ENCODE measurements around the gene OLA1.

Gene OLA1

DNA sequence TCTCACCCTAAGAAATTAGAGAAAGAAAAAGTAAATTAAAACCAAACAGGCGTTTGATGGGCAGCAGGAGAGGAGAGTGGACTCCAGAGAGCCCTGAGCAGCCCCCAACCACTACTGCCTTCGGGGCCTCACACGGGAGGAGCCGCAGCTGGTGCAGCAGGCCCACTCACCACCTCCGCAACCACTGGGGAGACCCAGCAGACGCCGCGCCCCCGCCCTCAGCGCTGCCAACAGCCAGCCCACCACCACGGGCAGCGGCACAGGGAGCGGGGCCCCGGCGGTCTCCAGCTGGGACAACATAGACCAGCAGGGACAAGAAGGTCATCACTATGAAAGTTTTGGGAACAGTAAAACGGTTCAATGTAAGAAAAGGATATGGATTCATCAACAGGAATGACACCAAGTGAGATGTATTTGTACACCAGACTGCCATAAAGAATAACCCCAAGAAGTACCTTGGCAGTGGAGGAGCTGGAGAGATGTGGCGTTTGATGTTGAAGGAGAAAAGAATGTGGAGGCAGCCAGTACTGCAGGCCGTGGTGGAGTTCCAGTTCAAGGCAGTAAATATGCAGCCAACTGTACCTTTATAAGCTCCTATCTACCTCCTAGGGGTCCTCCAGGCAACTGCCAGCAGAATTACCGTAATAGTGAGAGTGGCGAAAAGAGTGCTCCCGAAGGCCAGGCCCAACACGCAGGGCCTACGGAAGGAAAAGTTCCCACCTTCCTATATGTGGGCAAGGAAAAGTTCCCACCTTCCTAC lies 76.5 kb downstream of the OLA1 start:
- H3K27me3 ChIP-seq (ENCODE audit: insufficient read depth, low read depth): no peaks in the 10 kb centered on the region
- no peaks in the 10 kb centered on the region for H3K36me3 ChIP-seq (ENCODE audit: insufficient read depth)
- no peak overlapping the region for H3K9ac ChIP-seq
- H3K79me2 ChIP-seq (ENCODE audit: insufficient read depth, low read depth): peaks cover 19% of the 10 kb centered on the region; the same call in 1 of the 2 replicates
- TF ChIP-seq, protein P1, sequence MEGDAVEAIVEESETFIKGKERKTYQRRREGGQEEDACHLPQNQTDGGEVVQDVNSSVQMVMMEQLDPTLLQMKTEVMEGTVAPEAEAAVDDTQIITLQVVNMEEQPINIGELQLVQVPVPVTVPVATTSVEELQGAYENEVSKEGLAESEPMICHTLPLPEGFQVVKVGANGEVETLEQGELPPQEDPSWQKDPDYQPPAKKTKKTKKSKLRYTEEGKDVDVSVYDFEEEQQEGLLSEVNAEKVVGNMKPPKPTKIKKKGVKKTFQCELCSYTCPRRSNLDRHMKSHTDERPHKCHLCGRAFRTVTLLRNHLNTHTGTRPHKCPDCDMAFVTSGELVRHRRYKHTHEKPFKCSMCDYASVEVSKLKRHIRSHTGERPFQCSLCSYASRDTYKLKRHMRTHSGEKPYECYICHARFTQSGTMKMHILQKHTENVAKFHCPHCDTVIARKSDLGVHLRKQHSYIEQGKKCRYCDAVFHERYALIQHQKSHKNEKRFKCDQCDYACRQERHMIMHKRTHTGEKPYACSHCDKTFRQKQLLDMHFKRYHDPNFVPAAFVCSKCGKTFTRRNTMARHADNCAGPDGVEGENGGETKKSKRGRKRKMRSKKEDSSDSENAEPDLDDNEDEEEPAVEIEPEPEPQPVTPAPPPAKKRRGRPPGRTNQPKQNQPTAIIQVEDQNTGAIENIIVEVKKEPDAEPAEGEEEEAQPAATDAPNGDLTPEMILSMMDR (conservative IDR thresholded peaks at IDR 0.05; ENCODE audit: low read depth, low read length): no peak
- H4K20me1 ChIP-seq (ENCODE audit: insufficient read depth): no peaks in the 10 kb centered on the region
- no peak overlapping the region for H3K27ac ChIP-seq
- H2AFZ ChIP-seq (ENCODE audit: low read depth): no peak overlapping the region
- H3K4me2 ChIP-seq: no peak overlapping the region
- H3K4me1 ChIP-seq (ENCODE audit: low read depth, poor library complexity, severe bottlenecking): peaks cover 8% of the 10 kb centered on the region
- H3K4me3 ChIP-seq (IDR thresholded peaks at IDR 0.05; ENCODE audit: insufficient read depth, low read depth, low read length): no peak overlapping the region

DNA sequence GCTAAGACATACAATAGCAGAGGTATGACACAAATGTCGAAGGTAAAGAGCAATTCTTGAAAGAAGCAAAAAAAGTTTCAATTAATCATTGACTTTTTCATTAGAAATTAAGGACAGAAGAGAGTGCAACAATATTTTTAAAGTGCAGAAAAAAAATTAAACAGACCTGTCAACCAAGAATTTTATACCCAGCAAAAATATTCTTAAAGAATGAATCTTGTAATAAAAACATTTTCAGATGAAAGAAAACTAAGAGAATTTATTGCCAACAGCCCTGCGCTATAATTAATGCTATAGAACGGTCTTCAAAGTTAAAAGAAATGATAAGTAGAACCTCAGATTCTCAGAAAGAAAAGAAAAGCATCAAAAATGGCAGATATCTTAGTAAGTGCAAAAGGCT lies 79.0 kb downstream of the OLA1 start:
- Histone ChIP-seq H3K27ac (no peak overlapping the region), H3K36me3 (ENCODE audit: insufficient read depth) (no peaks in the 10 kb centered on the region), H3K4me2 (no peak overlapping the region), H4K20me1 (ENCODE audit: insufficient read depth) (no peaks in the 10 kb centered on the region), H3K27me3 (ENCODE audit: insufficient read depth, low read depth) (no peaks in the 10 kb centered on the region), H3K79me2 (ENCODE audit: insufficient read depth, low read depth) (no peaks in the 10 kb centered on the region; the same call in 1 of the 2 replicates), H2AFZ (ENCODE audit: low read depth) (no peak overlapping the region), H3K9ac (no peak overlapping the region), H3K4me1 (ENCODE audit: low read depth, poor library complexity, severe bottlenecking) (no peaks in the 10 kb centered on the region), H3K4me3 (IDR thresholded peaks at IDR 0.05; ENCODE audit: insufficient read depth, low read depth, low read length) (no peak overlapping the region)
- TF ChIP-seq, protein P1 (conservative IDR thresholded peaks at IDR 0.05; ENCODE audit: low read depth, low read length): no peak

DNA sequence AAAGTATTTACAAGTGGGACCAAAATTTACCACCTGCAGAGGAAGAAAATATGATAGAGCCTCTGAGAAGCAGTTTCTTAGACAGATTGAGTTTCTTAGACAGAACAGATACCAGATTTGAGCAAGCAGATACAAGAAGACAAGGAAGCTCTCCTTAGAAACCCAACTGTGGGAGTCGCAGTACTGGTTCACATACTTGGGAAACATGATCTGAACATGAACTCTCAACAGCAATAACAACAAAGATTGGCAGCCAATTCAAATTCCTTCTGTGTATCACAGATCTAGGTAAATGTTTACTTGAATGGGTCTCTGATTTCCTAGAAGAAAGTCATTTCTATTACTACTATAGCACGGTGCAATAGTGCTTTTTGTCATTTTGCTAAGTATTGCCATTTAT lies 82.1 kb downstream of the OLA1 start:
- H3K4me2 ChIP-seq: no peak overlapping the region
- no peaks in the 10 kb centered on the region; the same call in 1 of the 2 replicates for H3K79me2 ChIP-seq (ENCODE audit: insufficient read depth, low read depth)
- no peak overlapping the region for H3K4me3 ChIP-seq (IDR thresholded peaks at IDR 0.05; ENCODE audit: insufficient read depth, low read depth, low read length)
- H3K36me3 ChIP-seq (ENCODE audit: insufficient read depth): no peaks in the 10 kb centered on the region
- H3K27me3 ChIP-seq (ENCODE audit: insufficient read depth, low read depth): no peaks in the 10 kb centered on the region
- H3K4me1 ChIP-seq (ENCODE audit: low read depth, poor library complexity, severe bottlenecking): no peaks in the 10 kb centered on the region
- H2AFZ ChIP-seq (ENCODE audit: low read depth): no peak overlapping the region
- no peaks in the 10 kb centered on the region for H4K20me1 ChIP-seq (ENCODE audit: insufficient read depth)
- TF ChIP-seq, protein P1 (conservative IDR thresholded peaks at IDR 0.05; ENCODE audit: low read depth, low read length): no peak
- no peak overlapping the region for H3K9ac ChIP-seq
- H3K27ac ChIP-seq: no peak overlapping the region

DNA sequence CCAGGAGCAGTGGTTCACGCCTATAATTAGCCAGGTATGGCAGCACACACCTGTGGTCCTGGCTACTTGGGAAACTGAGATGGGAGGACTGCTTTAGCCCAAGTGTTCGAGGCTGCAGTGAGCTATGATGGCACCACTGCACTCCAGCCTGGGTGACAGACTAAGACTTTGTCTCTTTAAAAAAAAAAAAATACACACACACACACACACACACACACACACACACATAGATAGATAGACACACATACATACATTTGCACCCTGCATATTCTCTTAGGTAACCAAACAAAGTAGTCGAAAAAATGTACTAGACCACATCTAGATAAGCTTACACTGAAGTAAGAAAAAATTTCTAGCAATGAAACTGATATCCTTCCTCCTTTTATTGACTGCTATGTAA lies 86.8 kb downstream of the OLA1 start:
- H2AFZ ChIP-seq (ENCODE audit: low read depth): no peak overlapping the region
- H3K36me3 ChIP-seq (ENCODE audit: insufficient read depth): no peaks in the 10 kb centered on the region
- no peak overlapping the region for H3K4me2 ChIP-seq
- H3K9ac ChIP-seq: no peak overlapping the region
- H3K27ac ChIP-seq: no peak overlapping the region
- no peaks in the 10 kb centered on the region for H3K27me3 ChIP-seq (ENCODE audit: insufficient read depth, low read depth)
- H3K4me3 ChIP-seq (IDR thresholded peaks at IDR 0.05; ENCODE audit: insufficient read depth, low read depth, low read length): no peak overlapping the region
- no peaks in the 10 kb centered on the region for H4K20me1 ChIP-seq (ENCODE audit: insufficient read depth)
- peaks cover 16% of the 10 kb centered on the region for H3K4me1 ChIP-seq (ENCODE audit: low read depth, poor library complexity, severe bottlenecking)
- TF ChIP-seq, protein P1 (conservative IDR thresholded peaks at IDR 0.05; ENCODE audit: low read depth, low read length): no peak
- H3K79me2 ChIP-seq (ENCODE audit: insufficient read depth, low read depth): no peaks in the 10 kb centered on the region; the same call in 1 of the 2 replicates

Data from KMS-11 (cell line).